Upper lobe of right lung (tissue), 1 donor: ENCODE results near the gene PTPRA. TPM values are rescaled to one million over a fixed set of nuclear protein-coding genes. Genes with fewer than 3 reads are reported as not detected.
"Not testable (repeated sequence)": the region's sequence is repeated elsewhere in the genome, so short reads cannot be mapped to it uniquely, and the experiment has no call there.

Source experiments
- ATAC-seq: fragments of 200-7000 bp; cut with Tn5 transposase; one replicate; pipeline ENCODE4 v1.9.1; 2020; ENCODE audit warnings: mild to moderate bottlenecking, moderate library complexity
- DNase-seq: peaks from one replicate; pipeline ENCODE4 v3.0.0-alpha.2; 2020
- H3K27ac ChIP-seq: fragments of 200-600 bp; one replicate; pipeline ENCODE4 v1.8.0; 2022
- H3K27me3 ChIP-seq: fragments of 200-600 bp; one replicate; pipeline ENCODE4 v1.8.0; 2022; ENCODE audit warnings: mild to moderate bottlenecking
- H3K36me3 ChIP-seq: fragments of 200-600 bp; one replicate; pipeline ENCODE4 v1.8.0; 2022
- H3K4me1 ChIP-seq: fragments of 200-600 bp; one replicate; pipeline ENCODE4 v1.8.0; 2022
- H3K4me3 ChIP-seq: fragments of 200-600 bp; one replicate; pipeline ENCODE4 v1.8.0; 2022; ENCODE audit warnings: mild to moderate bottlenecking
- H3K9me3 ChIP-seq: fragments of 200-600 bp; one replicate; pipeline ENCODE4 v1.8.0; 2022
- intact Hi-C: fragments of 100-400 bp; cut with DNase I; formaldehyde crosslinking; loops from one replicate; pipeline ENCODE4 v1.11.0; 2022
- long read RNA-seq: library from polyadenylated mRNA; unstranded; transcript quantifications from one replicate; pipeline ENCODE4 v2.0.0, GENCODE V29; 2021
- total RNA-seq: library from RNA; stranded (reverse); fragmentation: NEBNext Ultra II Directional; extraction: Animal tissue kit (Norgen Biotek cat#: 25700); gene quantifications from one replicate; pipeline ENCODE4 v1.2.1, GENCODE V29; 2021
- TF ChIP-seq, protein P1 (sequence below): fragments of 200-600 bp; IDR thresholded peaks from one replicate; pipeline ENCODE4 v1.8.0; 2022; ENCODE audit warnings: antibody characterized with exemption
- donor health status: DM: no; HTN: yes; CAD: no; lungs with severe emphysema.

Gene PTPRA, protein sequence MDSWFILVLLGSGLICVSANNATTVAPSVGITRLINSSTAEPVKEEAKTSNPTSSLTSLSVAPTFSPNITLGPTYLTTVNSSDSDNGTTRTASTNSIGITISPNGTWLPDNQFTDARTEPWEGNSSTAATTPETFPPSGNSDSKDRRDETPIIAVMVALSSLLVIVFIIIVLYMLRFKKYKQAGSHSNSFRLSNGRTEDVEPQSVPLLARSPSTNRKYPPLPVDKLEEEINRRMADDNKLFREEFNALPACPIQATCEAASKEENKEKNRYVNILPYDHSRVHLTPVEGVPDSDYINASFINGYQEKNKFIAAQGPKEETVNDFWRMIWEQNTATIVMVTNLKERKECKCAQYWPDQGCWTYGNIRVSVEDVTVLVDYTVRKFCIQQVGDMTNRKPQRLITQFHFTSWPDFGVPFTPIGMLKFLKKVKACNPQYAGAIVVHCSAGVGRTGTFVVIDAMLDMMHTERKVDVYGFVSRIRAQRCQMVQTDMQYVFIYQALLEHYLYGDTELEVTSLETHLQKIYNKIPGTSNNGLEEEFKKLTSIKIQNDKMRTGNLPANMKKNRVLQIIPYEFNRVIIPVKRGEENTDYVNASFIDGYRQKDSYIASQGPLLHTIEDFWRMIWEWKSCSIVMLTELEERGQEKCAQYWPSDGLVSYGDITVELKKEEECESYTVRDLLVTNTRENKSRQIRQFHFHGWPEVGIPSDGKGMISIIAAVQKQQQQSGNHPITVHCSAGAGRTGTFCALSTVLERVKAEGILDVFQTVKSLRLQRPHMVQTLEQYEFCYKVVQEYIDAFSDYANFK
- total RNA-seq, result 69.6 TPM
- long read RNA-seq, transcript PTPRA-201 (23 exons, 3,725 nt), result major isoform, 114 of 247 reads
- long read RNA-seq, transcript PTPRA-205 (24 exons, 3,337 nt), result minor isoform, 5 of 247 reads
- long read RNA-seq, partial matches to known transcripts, result 20 of 247 reads
- long read RNA-seq, other reads (novel, unspliced or antisense), result 105 of 247 reads

DNA sequence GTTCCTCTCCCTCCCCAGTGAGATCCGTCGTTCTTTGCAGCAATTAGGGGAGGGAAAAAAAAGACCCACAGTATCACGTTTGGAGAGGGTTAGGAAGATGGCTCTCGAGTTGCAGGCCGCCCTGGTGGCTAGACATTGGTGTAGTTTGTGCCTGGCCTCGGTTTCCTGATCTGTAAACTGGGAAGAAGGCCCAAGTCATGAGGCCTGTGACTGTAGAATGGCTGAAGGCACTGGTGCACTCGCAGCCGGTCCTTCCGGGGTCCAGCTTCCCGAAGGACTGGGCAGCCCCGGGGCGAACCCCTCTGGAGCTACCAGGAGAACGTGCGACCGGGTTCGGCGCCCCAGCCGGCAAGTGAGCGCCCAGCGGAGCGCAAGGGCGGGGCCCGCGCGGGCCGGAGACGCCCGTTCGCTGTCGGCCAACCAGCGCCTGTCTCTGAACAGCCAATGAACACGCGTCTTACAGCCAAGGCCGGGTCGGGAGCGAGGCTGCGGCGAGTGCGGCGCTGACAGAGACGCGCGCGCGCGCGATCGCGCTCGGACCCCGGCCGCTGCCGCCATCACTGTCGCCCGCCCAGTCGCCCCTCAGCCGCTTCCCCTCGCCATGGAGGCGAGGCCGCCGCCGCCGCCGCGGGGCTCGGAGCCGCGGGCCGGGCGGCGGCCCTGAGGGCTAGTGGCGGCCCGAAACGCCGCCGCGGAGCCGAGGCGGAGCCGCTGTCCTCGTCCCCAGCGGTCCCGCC, at the start of gene PTPRA:
TSS of gene PTPRA (plus strand) at position 472 of the 737 bp plus-strand sequence. CDS start 90,797 bp downstream, outside the sequence.
- DNase-seq (peak; percentile 96), ATAC-seq (peak; percentile 97)
- Histone ChIP-seq H3K27ac (peak within 1 kb of the TSS; percentile 83), H3K36me3 (no peaks in the 10 kb centered on the region), H3K9me3 (no peaks in the 10 kb centered on the region), H3K4me3 (peak within 1 kb of the TSS; percentile 76), H3K27me3 (no peaks in the 10 kb centered on the region), H3K4me1 (peaks cover 31% of the 10 kb centered on the region)
- intact Hi-C loops, result no loop called here
- TF ChIP-seq, protein P1, sequence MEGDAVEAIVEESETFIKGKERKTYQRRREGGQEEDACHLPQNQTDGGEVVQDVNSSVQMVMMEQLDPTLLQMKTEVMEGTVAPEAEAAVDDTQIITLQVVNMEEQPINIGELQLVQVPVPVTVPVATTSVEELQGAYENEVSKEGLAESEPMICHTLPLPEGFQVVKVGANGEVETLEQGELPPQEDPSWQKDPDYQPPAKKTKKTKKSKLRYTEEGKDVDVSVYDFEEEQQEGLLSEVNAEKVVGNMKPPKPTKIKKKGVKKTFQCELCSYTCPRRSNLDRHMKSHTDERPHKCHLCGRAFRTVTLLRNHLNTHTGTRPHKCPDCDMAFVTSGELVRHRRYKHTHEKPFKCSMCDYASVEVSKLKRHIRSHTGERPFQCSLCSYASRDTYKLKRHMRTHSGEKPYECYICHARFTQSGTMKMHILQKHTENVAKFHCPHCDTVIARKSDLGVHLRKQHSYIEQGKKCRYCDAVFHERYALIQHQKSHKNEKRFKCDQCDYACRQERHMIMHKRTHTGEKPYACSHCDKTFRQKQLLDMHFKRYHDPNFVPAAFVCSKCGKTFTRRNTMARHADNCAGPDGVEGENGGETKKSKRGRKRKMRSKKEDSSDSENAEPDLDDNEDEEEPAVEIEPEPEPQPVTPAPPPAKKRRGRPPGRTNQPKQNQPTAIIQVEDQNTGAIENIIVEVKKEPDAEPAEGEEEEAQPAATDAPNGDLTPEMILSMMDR, result no peak

DNA sequence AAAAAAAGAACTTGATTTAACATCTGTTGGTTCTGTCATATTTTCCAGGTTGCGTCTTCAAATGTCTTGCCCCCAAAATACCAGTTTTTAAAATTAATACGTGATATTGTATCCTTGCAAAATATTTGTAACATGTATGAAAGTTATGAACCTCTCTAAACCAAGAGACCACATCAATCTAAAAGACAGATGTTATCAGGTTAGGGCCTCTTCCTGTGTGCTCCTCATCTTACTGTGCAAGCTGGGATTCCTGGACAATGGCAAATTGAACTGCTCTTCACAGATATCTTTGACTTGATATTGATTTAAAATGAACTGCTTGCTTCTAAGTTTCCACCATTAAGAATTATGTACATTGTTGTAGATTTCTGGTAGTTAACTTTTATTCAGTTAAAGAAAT, 47.5 kb upstream of the PTPRA start:
- TF ChIP-seq, protein P1, result no peak
- no peak for ATAC-seq

DNA sequence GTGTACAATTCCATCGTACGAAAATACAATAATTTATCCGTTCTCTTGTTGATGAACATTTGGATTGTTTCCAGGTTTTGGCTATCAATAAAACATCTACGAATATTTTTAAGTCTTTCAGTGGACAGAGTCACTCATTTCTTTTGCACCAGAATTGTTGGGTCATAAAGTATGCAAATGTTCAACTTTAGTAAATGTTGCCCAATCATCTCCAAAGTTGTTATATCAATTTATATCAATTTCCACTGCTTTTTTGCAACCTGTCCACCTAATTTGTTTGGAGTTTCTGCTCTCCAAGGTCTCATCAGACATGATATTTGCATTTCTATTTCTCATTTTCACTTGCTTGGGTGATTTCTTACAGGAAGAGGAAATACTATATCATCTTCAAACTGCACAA, 46.6 kb upstream of the PTPRA start:
- TF ChIP-seq, protein P1, result no peak
- Histone ChIP-seq H3K27ac (no peak overlapping the region), H3K27me3 (peaks cover 27% of the 10 kb centered on the region), H3K9me3 (no peaks in the 10 kb centered on the region), H3K4me3 (no peak overlapping the region), H3K36me3 (no peaks in the 10 kb centered on the region), H3K4me1 (no peaks in the 10 kb centered on the region)
- no peak for DNase-seq
- ATAC-seq, result no peak
- intact Hi-C loops, result no loop called here

More for the DNA sequence above, 47.5 kb upstream of the PTPRA start:
- no peak for DNase-seq
- Histone ChIP-seq H3K9me3 (no peaks in the 10 kb centered on the region), H3K4me1 (no peaks in the 10 kb centered on the region), H3K4me3 (no peak overlapping the region), H3K27ac (no peak overlapping the region), H3K27me3 (peaks cover 34% of the 10 kb centered on the region), H3K36me3 (no peaks in the 10 kb centered on the region)
- intact Hi-C loops, result no loop called here

DNA sequence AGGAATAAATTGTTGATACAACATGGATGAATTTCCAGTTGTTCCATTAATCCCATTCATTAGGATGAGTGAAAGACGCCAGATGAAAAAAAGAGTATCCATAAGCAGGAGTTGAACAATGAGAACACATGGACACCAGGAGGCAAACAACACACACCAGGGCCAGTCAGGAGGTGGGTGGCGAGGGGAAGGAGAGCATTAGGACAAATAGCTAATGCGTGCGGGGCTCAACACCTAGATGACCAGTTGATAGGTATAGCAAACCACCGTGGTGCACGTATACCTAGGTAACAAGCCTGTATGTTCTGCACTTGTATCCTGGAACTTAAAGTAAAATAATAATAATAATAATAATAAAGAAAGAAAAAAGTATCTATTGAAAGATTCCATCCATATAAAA, 43.9 kb upstream of the PTPRA start:
- intact Hi-C loops, result no loop called here
- DNase-seq, result no peak
- H3K9me3 ChIP-seq, result no peaks in the 10 kb centered on the region
- H3K27me3 ChIP-seq, result peaks cover 22% of the 10 kb centered on the region
- no peak for ATAC-seq
- H3K36me3 ChIP-seq, result no peaks in the 10 kb centered on the region
- H3K27ac ChIP-seq, result no peak overlapping the region
- TF ChIP-seq, protein P1, result no peak
- H3K4me3 ChIP-seq, result no peak overlapping the region
- no peaks in the 10 kb centered on the region for H3K4me1 ChIP-seq

DNA sequence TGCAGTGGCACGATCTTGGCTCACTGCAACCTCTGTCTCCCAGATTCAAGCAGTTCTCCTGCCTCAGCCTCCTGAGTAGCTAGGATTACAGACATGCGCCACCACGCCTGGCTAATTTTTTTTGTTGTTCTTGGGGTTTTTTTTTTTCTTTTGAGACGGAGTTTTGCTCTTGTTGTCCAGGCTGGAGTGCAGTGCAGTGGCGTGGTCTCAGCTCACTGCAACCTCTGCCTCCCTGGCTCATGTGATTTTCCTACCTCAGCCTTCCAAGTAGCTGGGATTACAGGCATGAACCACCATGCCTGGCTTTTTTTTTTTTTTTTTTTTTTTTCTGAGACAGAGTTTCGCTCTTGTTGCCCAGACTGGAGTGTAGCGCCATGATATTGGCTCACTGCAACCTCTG, 42.1 kb upstream of the PTPRA start:
- H3K27ac ChIP-seq, H3K4me1 ChIP-seq, ATAC-seq, intact Hi-C loops, H3K9me3 ChIP-seq, DNase-seq, H3K36me3 ChIP-seq, H3K4me3 ChIP-seq: not testable (repeated sequence)
- peaks cover 17% of the 10 kb centered on the region for H3K27me3 ChIP-seq
